Stimulated activated CD4-positive, alpha-beta T cell treated with anti-CD3 and anti-CD28 coated beads, Interleukin-1b, Interleukin-23, amount 100 ng/mL, for 48 hours (primary cell): ENCODE data around the gene KYAT1.
"Not testable (repeated sequence)": the region's sequence is repeated elsewhere in the genome, so short reads cannot be mapped to it uniquely, and the experiment has no call there.

ENCODE experiments used
- DNase-seq: peaks from one replicate; pipeline ENCODE4 v3.0.0-alpha.2; 2020

Gene KYAT1

GRCh38 chr9:128882677-128883603 lies 1.2 kb upstream of the KYAT1 start:
- no peak for DNase-seq

- no peak for DNase-seq
Measured at GRCh38 chr9:128877852-128878251, 3.9 kb downstream of the KYAT1 start.

- not testable (repeated sequence) for DNase-seq
Measured at GRCh38 chr9:128870941-128871265, 10.8 kb downstream of the KYAT1 start.

GRCh38 chr9:128870128-128870940 lies 11.4 kb downstream of the KYAT1 start:
- no peak for DNase-seq

- peak; percentile 85 for DNase-seq
Measured at GRCh38 chr9:128863647-128864046, 18.1 kb downstream of the KYAT1 start.

GRCh38 chr9:128862401-128862851 lies 19.3 kb downstream of the KYAT1 start:
- DNase-seq: no peak

- no peak for DNase-seq
Measured at GRCh38 chr9:128861501-128861900, 20.2 kb downstream of the KYAT1 start.

- no peak for DNase-seq
Measured at GRCh38 chr9:128860937-128861336, 20.8 kb downstream of the KYAT1 start.

- DNase-seq: not testable (repeated sequence)
Measured at GRCh38 chr9:128858476-128858875, 23.3 kb downstream of the KYAT1 start.

- DNase-seq: not testable (repeated sequence)
Measured at GRCh38 chr9:128854454-128854853, 27.3 kb downstream of the KYAT1 start.

- not testable (repeated sequence) for DNase-seq
Measured at GRCh38 chr9:128852646-128853045, 29.1 kb downstream of the KYAT1 start.

GRCh38 chr9:128851779-128852600 lies 29.8 kb downstream of the KYAT1 start:
- DNase-seq: not testable (repeated sequence)

- DNase-seq: not testable (repeated sequence)
Measured at GRCh38 chr9:128851024-128851423, 30.7 kb downstream of the KYAT1 start.

- no peak for DNase-seq
Measured at GRCh38 chr9:128847803-128848202, 33.9 kb downstream of the KYAT1 start.

GRCh38 chr9:128846680-128847030 lies 35.1 kb downstream of the KYAT1 start:
- DNase-seq: no peak

- DNase-seq: no peak
Measured at GRCh38 chr9:128845186-128845931, 36.4 kb downstream of the KYAT1 start.

- DNase-seq: not testable (repeated sequence)
Measured at GRCh38 chr9:128843171-128843570, 38.6 kb downstream of the KYAT1 start.

- no peak for DNase-seq
Measured at GRCh38 chr9:128841694-128842492, 39.9 kb downstream of the KYAT1 start.

GRCh38 chr9:128840524-128840923 lies 41.2 kb downstream of the KYAT1 start:
- DNase-seq: no peak

GRCh38 chr9:128838338-128838737 lies 43.4 kb downstream of the KYAT1 start:
- no peak for DNase-seq

- no peak for DNase-seq
Measured at GRCh38 chr9:128836509-128837145, 45.1 kb downstream of the KYAT1 start.
